Measurements from ENCODE around the gene WDHD1.
"Not testable (repeated sequence)": the region's sequence is repeated elsewhere in the genome, so short reads cannot be mapped to it uniquely, and the experiment has no call there.

The WDHD1 gene, protein sequence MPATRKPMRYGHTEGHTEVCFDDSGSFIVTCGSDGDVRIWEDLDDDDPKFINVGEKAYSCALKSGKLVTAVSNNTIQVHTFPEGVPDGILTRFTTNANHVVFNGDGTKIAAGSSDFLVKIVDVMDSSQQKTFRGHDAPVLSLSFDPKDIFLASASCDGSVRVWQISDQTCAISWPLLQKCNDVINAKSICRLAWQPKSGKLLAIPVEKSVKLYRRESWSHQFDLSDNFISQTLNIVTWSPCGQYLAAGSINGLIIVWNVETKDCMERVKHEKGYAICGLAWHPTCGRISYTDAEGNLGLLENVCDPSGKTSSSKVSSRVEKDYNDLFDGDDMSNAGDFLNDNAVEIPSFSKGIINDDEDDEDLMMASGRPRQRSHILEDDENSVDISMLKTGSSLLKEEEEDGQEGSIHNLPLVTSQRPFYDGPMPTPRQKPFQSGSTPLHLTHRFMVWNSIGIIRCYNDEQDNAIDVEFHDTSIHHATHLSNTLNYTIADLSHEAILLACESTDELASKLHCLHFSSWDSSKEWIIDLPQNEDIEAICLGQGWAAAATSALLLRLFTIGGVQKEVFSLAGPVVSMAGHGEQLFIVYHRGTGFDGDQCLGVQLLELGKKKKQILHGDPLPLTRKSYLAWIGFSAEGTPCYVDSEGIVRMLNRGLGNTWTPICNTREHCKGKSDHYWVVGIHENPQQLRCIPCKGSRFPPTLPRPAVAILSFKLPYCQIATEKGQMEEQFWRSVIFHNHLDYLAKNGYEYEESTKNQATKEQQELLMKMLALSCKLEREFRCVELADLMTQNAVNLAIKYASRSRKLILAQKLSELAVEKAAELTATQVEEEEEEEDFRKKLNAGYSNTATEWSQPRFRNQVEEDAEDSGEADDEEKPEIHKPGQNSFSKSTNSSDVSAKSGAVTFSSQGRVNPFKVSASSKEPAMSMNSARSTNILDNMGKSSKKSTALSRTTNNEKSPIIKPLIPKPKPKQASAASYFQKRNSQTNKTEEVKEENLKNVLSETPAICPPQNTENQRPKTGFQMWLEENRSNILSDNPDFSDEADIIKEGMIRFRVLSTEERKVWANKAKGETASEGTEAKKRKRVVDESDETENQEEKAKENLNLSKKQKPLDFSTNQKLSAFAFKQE
- total RNA-seq = 8.6 to 20.0 (median 12.4) reads per million in 4 experiments

DNA sequence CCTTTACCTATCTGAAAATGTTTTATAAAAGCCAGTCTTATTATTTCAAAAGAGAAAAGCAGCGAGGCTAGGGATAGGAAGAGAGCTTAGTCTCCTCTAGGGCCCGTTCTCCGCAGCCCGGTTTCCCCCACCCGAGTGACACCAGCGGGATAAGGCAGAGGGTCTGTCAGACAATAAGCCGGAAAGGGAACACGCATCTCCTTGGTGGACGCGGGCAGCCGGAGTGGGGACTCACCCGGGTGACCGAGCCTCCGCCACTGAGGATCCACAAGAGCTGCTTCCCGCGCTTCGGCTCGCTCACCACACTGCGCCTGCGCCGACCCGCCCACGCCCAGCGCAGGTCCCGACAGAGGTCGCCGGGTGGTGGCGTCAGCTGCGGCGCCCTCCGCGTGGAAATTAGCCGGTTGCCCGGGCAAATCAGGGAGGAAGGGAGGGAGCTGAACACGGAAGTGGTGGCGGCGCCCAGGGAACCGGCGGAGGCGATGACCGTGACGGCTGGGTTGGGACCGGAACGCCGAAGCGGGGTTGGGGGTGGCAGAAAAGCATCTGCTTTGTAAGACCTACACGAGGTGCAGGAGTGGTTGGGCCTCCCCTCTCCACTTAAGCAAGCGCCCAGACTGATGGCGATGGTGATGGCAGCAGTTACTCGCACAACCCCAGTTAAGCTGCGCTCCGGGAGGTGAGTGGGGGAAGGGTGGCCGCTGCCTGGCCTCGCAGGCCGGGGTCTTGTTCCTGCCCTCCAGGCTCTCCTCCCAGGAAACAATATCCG is at the start of gene WDHD1, which contains the start of gene SOCS4:
WDHD1 (minus strand) TSS at position 307 of the 769 bp plus-strand sequence. CDS start 312 bp downstream, outside the sequence.
SOCS4 (plus strand) TSS at position 444 of the 769 bp plus-strand sequence. CDS start 15,806 bp downstream, outside the sequence.
- DNase-seq = peak; percentile 91

DNA sequence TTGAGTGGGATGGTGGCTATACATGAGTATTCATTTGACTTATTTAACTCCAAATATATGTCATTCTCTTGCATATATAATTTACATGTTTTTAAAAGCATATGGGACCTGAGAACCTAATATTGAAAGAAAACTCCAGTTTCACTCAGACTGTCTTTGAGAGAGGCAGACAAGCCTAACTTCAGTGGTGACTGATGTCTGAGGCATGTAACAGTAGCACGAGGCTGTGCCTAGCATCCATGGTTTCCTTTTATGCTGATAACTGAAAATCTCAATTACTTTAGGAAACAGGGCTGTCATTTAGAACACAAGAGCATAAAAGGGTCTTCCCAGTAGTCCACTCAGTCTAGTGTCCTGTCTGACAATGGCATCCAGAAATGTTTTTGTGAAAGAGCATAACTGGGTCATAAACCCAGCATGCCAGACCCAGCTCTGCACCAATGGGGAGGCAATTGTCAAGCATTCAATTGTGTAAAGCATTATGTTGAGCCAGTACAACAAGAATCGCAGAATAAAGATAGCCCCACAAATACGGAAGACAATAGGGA is 48.8 kb upstream of the WDHD1 start:
- DNase-seq = no peak

DNA sequence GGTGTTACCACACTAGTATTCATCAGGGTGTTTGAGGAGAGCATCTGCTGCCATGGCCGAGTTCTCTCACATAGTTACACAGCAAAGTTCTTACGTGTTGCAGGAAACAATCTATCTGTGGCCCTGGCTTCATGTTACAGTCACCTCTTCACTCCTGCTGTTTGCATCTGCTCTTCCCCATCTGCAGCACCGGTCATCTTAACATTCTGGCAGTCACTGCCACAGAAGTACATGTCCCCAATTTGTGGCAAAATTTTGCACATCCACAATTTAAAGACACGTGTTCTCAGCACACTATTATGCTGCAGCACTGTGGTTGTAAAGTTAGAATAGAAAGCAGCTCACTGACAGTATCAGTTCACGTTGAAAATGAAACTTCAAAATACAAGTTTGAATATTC is 47.8 kb upstream of the WDHD1 start:
- no peak for DNase-seq

DNA sequence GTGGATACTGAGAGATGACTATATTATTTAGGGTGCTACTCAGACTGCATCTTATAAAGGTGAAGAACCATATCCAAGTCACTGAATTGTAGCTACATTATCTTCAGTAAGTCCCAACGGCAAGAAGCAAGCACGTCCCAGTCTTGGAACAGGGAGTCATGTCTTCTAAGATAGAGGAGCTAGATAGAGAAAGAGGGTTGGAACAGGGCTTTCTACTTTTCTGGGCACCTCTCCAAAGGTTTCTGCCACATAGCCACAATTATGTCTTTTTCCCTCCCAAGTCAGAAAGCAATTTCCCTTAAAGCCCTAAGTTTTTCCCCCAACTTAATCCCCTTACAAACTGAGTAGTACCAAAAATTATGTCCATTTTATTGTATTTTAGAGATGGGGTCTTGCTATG is 47.0 kb upstream of the WDHD1 start:
- DNase-seq = no peak

DNA sequence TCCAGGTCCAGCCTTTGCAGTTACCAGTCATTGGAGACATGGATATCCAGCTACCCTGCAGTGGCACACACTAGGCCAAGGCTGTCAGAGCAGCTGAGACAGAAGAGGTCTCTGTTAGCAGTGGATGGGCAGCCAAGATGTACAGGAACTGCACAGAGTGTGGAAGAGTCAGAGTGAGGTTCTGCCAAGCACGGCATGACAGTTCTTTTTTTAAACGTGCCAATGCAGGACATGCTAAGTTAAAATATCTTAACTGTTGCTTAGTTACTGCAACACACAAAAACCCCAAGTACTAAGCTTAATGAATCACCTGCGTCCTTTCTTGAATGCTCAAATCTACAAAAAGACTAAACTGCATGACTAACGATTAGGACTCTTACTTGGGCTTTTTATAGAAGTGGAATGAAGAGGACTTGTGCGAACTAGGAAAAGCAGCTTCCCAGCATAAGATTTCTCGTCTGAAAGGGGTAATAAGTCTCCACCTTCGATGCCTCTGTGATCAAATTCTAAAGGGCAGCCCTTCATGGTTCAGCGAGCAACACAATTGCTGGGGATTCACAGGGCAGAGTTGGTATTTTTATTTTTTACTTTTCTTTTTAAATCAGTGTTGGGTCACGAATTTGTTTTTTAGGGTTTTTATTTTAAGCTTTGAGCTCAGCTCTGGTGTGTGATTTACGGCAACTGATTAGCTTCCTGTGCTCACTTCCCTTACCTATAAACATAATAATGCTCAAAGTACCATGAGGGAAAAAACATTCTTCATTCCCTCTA is 45.2 kb upstream of the WDHD1 start:
- no peak for DNase-seq

DNA sequence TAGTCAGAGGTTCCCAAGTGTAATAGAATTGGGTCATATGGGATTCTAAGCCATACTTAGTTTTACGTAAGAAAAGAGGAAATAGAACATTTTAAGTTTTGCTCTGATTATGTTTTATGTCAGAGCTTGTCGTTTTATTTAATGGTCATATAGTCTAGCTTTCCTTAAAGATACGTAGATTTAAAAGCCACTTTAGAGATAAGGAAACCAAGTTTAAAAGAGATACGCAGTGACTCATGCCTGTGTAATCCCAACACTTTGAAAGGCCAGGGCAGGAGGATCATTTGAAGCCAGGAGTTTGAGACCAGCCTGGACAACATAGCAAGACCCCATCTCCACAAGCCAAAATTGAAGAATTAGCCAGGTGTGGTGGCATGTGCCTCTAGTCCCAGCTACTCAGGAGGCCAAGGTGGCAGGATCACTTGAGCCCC is 44.1 kb upstream of the WDHD1 start:
- no peak for DNase-seq

DNA sequence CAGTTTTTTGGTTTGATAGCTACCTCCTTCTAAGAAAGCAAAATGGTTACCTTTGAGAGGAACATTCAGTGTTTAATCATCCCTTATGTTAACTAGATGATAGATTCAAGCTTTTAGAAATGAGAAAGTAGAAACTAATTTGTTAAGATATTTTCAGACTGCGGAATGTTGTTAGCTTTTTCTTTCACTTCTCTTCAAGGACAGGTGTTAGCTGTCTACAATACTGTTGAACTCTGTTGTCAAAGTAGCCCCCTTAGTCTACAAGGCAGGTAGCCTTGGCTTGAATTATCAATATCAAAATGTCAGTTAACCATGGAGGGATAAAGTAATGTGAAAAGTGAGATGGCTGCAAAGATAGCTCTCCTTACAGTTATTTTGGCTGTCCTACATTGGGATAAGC is 39.3 kb upstream of the WDHD1 start:
- no peak for DNase-seq

DNA sequence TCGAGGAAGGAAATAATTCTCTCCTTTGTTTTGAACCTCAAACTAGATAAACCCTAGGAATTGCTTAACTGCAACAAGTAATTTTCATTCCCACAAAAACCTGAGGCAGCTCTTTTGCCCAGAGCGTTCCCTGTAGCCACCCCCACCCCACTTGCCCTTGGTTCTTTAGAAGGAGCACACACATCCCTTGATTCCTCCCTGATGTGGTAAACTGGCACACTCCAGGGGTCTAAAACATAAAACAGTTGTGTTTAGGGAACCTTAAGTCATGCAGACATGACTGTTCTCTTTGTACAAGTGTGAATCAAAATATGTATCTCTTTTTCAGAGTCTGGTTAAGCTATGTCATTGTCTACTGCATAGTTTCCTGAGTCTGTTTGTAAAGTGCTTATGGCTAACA is 38.5 kb upstream of the WDHD1 start:
- no peak for DNase-seq

DNA sequence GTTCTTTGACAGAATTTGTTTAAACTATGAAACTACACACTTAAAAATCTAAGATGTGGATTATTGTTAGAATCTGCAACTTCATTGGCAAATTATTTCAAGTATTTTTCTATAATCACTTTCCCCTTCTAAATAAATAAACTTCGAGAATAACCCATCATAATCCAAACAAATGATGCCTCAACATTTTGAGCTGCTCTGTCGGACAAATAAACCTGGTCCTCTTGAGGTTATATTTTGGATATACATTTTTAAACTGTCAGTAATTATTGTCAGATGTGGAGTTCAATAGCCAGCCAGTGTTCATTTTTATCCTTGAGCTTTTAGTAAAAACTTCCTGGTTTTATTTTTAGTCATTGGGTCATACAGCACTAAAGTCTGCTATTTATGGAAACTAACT is 38.0 kb upstream of the WDHD1 start:
- not testable (repeated sequence) for DNase-seq

DNA sequence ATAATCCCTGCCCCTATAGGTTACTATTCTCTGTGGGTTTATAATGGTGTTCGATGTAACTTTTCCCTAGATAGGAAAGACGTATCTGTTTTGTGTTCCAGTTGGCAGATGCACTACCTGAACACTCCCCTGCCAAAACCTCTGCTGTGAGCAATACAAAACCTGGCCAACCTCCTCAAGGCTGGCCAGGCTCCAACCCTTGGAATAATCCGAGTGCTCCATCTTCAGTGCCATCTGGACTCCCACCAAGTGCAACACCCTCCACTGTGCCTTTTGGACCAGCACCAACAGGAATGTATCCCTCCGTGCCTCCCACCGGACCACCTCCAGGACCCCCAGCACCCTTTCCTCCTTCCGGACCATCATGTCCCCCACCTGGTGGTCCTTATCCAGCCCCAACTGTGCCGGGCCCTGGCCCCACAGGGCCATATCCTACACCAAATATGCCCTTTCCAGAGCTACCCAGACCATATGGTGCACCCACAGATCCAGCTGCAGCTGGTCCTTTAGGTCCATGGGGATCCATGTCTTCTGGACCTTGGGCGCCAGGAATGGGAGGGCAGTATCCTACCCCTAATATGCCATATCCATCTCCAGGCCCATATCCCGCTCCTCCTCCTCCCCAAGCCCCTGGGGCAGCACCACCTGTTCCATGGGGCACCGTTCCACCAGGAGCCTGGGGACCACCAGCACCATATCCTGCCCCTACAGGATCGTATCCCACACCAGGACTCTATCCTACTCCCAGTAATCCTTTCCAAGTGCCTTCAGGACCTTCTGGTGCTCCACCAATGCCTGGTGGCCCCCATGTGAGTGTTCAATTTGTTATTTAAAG is 35.8 kb upstream of the WDHD1 start:
- no peak for DNase-seq

DNA sequence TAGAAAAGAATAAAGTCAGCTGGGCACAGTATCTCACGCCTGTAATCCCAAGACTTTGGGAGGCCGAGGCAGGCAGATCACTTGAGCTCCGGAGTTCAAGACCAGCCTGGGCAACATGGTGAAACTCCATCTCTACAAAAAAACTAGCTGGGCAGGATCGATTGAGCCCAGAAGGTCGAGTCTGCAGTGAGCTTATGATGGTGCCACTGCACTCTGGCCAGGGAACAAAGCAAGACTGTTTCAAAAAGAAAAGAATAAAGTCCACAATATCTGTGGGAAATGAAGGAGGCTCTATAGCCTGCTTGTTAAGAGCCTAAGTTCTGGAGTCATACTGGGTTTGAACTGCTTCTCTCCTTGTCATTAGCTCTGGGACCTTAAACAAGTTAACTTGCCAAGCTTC is 32.4 kb upstream of the WDHD1 start:
- no peak for DNase-seq

DNA sequence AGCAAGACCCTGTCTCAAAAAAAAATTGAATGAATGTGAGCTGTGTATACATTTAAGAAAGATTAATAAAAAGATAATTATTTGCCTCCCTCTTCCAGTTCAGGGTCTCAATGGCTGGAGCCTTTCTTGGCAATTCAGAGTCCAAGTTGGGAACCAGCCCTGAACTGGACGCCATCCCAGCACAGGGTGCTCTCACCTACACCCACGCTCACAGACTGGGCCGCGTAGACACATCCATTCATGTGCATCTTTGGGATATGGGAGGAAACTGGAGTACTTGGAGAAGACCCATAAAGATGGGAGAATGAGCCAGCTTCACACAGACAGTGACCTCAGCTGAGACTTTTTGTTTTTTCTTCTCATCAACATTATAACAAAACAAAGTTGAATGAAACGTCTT is 31.0 kb upstream of the WDHD1 start:
- DNase-seq = no peak

DNA sequence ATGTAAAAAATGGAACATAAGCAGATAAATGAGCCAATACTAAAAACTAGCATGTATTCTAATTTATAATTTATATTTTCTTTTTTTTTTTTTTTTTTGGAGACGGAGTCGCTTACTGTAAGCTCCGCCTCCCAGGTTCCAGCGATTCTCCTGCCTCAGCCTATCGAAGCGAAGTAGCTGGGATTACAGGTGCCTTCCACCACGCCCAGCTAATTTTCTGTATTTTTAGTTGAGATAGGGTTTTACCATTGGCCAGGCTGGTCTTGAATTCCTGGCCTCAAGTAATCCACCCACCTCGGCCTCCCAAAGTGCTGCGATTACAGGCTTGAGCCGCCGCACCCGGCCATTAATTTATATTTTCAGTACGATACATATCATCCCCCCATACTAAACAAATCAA is 27.2 kb upstream of the WDHD1 start:
- DNase-seq = no peak

DNA sequence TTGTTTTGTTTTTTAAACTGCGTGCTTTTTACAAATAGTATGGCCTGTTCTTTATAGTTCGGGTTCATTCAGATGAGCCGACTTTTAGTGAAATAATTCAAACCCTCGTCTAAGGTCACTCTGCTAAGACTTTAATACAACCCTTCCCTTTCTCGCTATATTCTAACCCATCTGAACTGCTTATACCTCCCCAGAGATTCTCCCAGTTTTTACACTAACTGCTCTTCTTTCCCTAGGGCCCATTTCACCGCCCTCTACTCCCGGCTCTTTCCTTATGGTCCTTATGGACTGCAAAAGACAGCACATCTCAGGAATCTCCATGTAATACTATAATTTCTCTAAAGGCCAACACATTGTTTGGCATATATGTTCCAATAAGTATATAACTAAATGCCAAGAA is 26.6 kb upstream of the WDHD1 start:
- no peak for DNase-seq

DNA sequence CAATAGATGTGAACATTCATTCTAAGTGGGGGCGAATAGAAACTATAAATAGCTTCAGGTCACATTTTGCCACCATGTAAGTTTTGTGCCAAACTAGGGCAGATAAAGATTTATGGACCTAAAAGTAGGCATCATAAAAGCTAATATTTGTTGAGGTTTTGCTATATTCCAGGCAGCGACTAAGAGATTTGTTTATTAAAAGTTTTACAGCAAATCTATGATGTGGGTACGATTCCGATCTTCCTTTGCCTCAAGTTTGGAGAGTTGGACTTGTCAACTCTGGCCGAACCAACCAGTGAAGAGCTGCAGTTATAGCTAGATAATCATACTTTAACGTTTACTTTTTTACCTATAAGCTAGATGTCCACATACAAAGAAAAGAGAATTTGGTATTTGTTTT is 26.1 kb upstream of the WDHD1 start:
- no peak for DNase-seq

DNA sequence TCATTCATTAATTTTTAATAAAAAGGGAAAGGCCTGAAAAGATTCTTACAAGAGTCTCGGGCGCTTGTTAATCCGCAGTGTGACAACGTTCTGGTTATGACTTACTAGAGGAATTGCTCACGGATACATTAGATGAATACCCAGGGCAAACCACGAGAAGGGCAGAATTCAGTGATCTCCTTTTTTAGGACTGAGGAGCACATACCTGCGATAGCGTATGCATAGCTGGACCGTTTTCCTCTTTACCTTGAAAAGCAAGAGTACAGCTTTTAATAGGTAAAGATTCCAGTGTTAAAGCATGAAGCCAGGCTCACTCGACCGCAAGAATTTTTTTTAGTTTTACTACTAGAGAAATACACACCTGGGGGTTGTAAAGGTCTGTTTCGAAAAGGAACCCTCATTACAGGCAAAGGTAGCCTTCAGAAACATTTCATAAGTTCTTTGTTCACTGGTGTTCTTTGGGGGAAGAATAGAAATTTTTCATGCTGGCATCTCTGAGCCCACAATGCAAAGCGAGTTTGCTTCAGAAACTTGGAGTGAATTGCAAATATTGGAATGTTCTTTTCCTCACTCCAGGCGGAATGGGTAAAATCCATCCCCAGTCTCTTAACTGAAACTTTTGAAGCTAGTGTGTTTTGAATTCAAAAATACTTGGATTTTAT is 25.5 kb upstream of the WDHD1 start:
- no peak for DNase-seq

DNA sequence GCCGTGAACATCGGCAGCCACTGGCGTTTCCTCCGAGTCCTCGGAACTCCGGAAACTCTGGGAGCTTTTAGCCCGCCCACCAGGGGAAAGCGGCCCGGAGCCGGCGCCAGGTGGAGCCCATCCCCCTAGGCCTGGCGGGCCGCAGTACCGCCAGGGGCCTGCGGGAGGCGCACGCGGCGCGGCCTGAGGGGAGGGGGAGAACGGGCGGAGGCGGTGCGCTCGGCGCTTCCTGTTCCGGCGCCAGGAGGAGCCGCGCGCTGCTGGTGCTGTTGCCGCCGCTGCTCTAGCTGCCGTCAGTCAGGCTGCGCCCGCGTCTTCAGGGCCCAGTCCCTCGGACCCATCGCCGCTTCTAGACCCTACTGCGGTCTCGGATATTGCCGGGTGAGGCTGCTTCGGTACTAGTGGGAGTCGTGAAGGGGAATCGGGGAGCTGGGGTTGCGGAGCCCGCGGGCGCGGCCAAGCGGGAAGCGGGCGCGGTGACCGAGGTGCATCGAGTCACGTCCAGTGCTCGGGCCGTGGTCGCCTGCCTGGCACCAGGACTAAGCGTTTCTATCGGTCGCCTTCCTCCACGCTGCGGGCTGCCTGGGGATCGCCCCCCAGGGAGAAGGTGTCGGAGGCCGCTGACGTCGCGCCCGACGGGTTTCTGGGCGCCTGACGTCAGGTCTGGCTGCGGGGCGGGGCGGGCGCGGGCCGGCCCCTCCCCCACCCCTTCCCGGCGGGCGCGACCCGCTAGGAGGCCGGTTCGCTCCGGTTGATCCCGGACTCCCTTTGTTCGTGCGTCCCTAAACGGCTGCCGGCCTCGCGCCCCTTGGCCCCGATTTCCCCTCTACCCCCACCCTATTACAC is 24.7 kb upstream of the WDHD1 start, which contains the start of gene MAPK1IP1L:
MAPK1IP1L (plus strand) TSS at position 225 of the 846 bp plus-strand sequence. CDS start 10,037 bp downstream, outside the sequence.
- DNase-seq = peak; percentile 88

DNA sequence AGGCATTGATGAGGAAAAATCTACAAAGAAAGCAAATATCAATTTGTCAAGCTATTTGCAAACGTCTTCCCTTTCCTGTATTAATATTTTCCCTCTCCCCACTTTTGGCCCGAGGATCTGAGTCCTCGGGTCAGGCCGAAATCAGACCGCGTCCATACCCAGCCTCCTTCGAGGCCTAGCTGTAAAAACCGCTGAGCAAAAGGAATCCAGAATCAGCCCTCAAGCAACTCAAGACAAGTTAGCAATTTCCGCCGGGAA is 24.2 kb upstream of the WDHD1 start:
- DNase-seq = no peak

DNA sequence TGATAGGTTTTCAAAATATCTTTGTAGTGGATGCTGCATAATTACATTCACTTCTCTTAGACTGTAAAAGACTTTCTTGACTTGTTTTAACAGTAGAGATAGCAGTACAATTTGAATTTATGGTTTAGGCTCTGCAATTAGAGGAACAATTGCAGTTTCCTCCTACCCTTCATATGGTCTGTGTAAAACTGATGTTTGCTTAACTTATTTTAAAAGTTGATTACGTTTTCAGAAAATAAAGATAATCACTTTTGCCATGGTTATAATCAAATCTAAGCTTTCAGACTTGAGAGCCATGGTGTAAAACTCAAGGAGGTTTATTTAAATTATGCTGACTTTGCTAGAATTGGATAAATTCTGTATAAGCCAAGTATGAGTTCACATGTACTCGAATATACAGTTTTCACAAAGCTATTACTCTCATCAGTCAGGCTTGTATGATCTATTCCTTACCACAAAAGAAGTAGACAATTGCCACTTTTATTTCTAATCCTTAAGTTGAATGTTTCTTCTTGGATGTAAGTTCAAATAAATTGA is 22.1 kb upstream of the WDHD1 start:
- DNase-seq = no peak
